GM06990 (cell line): ENCODE measurements around the gene MPHOSPH9.

Experiments
- DNase-seq: peaks from one replicate; pipeline ENCODE4 v3.0.0-alpha.2; 2011; ENCODE audit not compliant: insufficient read length; ENCODE audit errors: extremely low read depth
- H3K27me3 ChIP-seq: replicated peaks from 2 replicates; pipeline ENCODE4 v1.6.0; 2011; ENCODE audit warnings: low read length; ENCODE audit not compliant: control insufficient read depth, insufficient read depth
- H3K36me3 ChIP-seq: 2 replicates; pipeline ENCODE4 v1.5.1; 2011; ENCODE audit warnings: low read length; ENCODE audit not compliant: control insufficient read depth, insufficient read depth
- H3K4me3 ChIP-seq: replicated peaks from 2 replicates; pipeline ENCODE4 v1.5.1; 2011; ENCODE audit warnings: low read depth, mild to moderate bottlenecking, control low read depth, low read length
- TF ChIP-seq, protein P1 (sequence below): IDR thresholded peaks from 2 replicates; pipeline ENCODE4 v1.5.1; 2011; ENCODE audit warnings: low read length, control low read depth, mild to moderate bottlenecking, inconsistent platforms; ENCODE audit not compliant: insufficient read depth, poor library complexity, severe bottlenecking

The MPHOSPH9 gene

DNA sequence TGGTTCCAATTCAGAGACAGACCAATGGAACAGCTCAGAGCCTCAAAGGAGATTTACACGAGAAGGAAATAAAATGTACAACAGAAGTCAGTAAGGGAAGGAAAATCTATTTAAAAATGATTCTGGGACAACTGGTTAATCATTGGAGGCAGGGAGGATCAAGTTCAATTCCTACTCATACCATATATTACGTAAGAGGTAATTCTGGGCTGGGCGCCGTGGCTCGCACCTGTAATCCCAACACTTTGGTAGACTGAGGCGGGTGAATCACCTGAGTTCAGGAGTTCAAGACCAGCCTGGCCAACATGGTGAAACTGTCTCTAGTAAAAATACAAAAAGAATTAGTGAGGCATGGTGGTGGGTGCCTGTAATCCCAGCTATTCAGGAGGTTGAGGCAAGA is 45.3 kb downstream of the MPHOSPH9 start:
- Histone ChIP-seq H3K4me3 (no peak overlapping the region), H3K36me3 (peaks cover 4% of the 10 kb centered on the region), H3K27me3 (no peaks in the 10 kb centered on the region)
- DNase-seq: no peak
- TF ChIP-seq, protein P1, sequence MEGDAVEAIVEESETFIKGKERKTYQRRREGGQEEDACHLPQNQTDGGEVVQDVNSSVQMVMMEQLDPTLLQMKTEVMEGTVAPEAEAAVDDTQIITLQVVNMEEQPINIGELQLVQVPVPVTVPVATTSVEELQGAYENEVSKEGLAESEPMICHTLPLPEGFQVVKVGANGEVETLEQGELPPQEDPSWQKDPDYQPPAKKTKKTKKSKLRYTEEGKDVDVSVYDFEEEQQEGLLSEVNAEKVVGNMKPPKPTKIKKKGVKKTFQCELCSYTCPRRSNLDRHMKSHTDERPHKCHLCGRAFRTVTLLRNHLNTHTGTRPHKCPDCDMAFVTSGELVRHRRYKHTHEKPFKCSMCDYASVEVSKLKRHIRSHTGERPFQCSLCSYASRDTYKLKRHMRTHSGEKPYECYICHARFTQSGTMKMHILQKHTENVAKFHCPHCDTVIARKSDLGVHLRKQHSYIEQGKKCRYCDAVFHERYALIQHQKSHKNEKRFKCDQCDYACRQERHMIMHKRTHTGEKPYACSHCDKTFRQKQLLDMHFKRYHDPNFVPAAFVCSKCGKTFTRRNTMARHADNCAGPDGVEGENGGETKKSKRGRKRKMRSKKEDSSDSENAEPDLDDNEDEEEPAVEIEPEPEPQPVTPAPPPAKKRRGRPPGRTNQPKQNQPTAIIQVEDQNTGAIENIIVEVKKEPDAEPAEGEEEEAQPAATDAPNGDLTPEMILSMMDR: no peak

DNA sequence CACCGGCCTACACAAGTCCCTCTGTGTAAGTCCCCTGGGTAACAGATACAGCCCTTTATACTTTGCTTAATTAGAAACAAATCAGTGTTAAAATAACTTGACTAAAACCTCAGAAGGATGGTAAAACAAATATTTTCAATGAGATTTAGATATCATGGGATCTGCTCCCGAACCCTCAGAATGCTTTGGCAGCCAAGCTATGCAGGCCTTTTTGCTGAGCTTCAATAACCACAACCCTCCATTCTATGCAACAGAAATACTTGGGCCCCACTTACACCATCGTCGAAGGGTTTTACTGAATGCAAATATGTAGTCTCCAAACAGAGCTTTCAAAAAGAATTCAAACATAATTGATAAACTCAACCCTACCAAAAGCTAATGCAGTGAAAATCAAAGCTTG is 52.8 kb downstream of the MPHOSPH9 start:
- no peak overlapping the region for H3K4me3 ChIP-seq
- TF ChIP-seq, protein P1: no peak
- peaks cover 2% of the 10 kb centered on the region; the same call in 1 of the 2 replicates for H3K36me3 ChIP-seq
- no peak for DNase-seq
- H3K27me3 ChIP-seq: no peaks in the 10 kb centered on the region

DNA sequence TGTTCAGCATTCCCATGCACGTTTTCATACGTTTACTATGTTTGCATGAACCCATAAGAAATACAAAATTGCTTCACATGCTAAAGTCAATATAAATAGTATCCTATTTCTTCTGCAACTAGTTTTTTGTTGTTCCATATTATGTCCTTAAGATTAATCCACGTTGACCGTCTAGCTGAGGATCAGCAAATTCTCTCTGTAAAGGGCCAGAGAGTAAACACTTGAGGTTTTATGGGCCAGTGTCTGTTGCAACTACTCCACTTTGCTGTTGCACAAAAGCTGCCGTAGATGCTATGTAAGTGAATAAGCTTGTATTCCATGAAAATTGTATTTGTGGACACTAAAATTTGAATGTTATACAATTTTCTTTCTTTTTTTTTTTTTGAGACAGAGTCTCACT is 61.0 kb downstream of the MPHOSPH9 start:
- no peaks in the 10 kb centered on the region for H3K27me3 ChIP-seq
- no peak for DNase-seq
- H3K4me3 ChIP-seq: no peak overlapping the region
- H3K36me3 ChIP-seq: 0 out of 2 replicates have a peak, but pooled peaks cover 4% of the 10 kb centered on the region
- TF ChIP-seq, protein P1: no peak

DNA sequence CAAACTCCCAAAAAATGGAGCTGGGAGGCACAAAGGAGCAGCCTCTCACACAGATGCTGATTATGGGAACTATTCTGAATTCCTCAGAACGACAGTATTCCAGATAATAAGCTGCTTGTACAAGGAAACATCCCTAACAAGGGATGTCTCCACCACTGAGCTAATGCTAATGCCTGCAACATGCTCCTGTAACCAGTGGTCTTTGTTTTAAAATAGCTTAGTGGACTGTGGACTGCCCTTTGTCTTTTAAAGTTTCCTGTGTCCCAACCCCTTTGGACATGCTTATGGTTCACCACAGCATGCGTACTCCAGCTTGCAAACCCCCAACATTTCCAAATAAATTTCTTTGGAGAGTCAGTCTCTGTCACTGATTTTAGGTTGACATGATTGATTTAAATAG is 65.6 kb downstream of the MPHOSPH9 start:
- H3K4me3 ChIP-seq: no peak overlapping the region
- H3K36me3 ChIP-seq: peaks cover 3% of the 10 kb centered on the region; the same call in 1 of the 2 replicates
- no peaks in the 10 kb centered on the region for H3K27me3 ChIP-seq
- TF ChIP-seq, protein P1: no peak
- DNase-seq: no peak

DNA sequence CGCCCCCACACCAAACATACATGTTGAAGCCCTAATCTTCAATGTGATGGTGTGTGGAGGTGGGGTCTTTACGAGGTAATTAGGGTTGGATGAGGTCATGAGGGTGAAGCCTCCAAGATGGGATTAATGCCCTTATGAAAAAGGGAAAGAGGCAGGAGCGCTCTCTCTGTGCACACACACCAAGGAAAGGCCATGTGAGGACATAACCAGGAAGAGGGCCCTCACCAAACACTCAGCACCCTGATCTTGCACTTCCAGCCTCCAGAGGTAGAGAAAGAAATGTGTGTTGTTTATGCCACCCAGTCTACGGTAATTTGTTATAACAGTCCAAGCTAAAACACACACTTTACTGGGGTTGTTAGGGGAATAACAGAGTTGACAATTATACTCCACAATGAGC is 67.4 kb downstream of the MPHOSPH9 start:
- TF ChIP-seq, protein P1: no peak
- H3K4me3 ChIP-seq: no peak overlapping the region
- H3K27me3 ChIP-seq: no peaks in the 10 kb centered on the region
- no peak for DNase-seq
- peaks cover 3% of the 10 kb centered on the region; the same call in 1 of the 2 replicates for H3K36me3 ChIP-seq

DNA sequence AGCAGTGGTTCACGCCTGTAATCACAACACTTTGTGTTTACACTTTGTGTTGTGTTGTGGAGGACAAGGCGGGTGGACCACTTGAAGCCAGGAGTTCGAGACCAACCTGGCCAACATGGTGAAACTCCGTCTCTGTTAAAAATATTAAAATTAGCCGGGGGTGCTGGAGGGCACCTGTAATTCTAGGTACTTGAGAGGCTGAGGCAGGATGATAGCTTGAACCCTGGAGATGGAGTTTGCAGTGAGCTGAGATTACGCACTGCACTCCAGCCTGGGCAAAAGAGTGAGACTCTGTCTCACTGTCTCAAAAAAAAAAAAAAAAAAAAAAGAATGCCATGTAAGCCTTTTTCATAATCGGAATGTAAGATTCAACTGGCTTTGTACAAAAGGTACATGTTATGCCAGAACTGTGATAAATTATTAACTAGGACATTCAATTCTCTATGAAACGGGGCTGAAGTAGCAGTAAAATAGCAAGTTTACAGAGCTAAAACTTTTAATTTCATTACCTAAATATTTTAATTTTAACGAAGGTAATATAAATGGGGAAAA is 68.2 kb downstream of the MPHOSPH9 start:
- Histone ChIP-seq H3K4me3 (no peak overlapping the region), H3K36me3 (peaks cover 3% of the 10 kb centered on the region; the same call in 1 of the 2 replicates), H3K27me3 (no peaks in the 10 kb centered on the region)
- DNase-seq: no peak
- TF ChIP-seq, protein P1: no peak
